GM12874 (cell line): ENCODE measurements around the gene ASB18.

Experiments
- CTCF ChIP-seq: IDR thresholded peaks from 2 replicates; pipeline ENCODE4 v1.5.1; 2011; ENCODE audit warnings: low read depth, mild to moderate bottlenecking, control low read depth, low read length, moderate library complexity; ENCODE audit not compliant: insufficient read depth

Gene ASB18

GRCh38 chr2:236172255-236173035, 91.8 kb downstream of the ASB18 start:
- TF ChIP-seq CTCF, result no peak

- TF ChIP-seq CTCF, result no peak
Observed at GRCh38 chr2:236171680-236172254, 92.4 kb downstream of the ASB18 start.

GRCh38 chr2:236171181-236171679, 93.0 kb downstream of the ASB18 start:
- no peak for TF ChIP-seq CTCF

- no peak for TF ChIP-seq CTCF
Observed at GRCh38 chr2:236170590-236171165, 93.5 kb downstream of the ASB18 start.

GRCh38 chr2:236169741-236170589, 94.2 kb downstream of the ASB18 start:
- TF ChIP-seq CTCF, result no peak

GRCh38 chr2:236169151-236169721, 95.0 kb downstream of the ASB18 start:
- no peak for TF ChIP-seq CTCF
